ENCODE measurements around the gene LYRM7.

DNA sequence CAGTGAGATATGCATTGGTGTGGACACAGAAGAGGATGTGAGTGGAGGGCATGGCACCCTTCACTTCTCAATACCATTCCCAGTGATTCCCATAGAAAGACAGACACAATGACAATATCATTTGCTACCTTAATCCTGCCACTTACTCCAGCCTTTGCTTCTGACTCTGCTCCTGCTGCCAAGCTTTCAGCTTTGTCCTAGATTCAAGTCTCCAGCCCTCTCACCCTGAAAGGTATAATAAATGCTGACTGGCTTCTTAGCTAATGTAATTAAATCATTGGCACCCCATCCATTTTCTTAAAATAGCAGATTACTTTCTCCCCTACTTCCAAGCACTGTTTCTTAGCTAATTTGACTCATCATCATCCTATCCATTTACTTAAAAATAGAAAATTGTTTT, 52.0 kb downstream of the LYRM7 start:
- TF ChIP-seq POLR2AphosphoS5 (IDR thresholded peaks at IDR 0.05) (no peak), POLR2A (IDR thresholded peaks at IDR 0.05) (no peak)
- TF ChIP-seq, protein P1, sequence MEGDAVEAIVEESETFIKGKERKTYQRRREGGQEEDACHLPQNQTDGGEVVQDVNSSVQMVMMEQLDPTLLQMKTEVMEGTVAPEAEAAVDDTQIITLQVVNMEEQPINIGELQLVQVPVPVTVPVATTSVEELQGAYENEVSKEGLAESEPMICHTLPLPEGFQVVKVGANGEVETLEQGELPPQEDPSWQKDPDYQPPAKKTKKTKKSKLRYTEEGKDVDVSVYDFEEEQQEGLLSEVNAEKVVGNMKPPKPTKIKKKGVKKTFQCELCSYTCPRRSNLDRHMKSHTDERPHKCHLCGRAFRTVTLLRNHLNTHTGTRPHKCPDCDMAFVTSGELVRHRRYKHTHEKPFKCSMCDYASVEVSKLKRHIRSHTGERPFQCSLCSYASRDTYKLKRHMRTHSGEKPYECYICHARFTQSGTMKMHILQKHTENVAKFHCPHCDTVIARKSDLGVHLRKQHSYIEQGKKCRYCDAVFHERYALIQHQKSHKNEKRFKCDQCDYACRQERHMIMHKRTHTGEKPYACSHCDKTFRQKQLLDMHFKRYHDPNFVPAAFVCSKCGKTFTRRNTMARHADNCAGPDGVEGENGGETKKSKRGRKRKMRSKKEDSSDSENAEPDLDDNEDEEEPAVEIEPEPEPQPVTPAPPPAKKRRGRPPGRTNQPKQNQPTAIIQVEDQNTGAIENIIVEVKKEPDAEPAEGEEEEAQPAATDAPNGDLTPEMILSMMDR (IDR thresholded peaks at IDR 0.05): no peak

Measured in breast epithelium (tissue), 3 donors.